ENCODE data around the gene LHX5. TPM values are rescaled to one million over a fixed set of nuclear protein-coding genes. Genes with fewer than 3 reads are reported as not detected.

Gene LHX5
- total RNA-seq, 4 donors from 2014 or later, result not detected

DNA sequence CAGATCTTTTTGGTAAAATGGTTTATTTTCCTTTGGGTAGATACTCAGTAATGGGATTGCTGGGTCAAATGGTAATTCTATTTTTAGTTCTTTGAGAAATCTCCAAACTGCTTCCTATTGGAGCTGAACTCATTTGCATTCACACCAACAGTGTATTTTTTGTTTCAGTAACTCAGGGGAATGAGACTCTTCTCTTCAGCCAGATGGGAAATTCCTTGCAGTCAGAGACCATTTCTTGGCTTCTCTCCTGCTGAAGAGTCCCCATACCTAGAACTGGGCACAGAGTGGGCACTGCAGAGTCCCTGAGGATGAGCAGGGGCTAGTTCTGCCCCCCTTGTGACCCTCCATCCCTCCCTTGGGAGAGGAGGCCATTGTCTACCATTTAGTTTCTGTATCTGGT is 38.7 kb downstream of the LHX5 start:
- TF ChIP-seq, protein P1, sequence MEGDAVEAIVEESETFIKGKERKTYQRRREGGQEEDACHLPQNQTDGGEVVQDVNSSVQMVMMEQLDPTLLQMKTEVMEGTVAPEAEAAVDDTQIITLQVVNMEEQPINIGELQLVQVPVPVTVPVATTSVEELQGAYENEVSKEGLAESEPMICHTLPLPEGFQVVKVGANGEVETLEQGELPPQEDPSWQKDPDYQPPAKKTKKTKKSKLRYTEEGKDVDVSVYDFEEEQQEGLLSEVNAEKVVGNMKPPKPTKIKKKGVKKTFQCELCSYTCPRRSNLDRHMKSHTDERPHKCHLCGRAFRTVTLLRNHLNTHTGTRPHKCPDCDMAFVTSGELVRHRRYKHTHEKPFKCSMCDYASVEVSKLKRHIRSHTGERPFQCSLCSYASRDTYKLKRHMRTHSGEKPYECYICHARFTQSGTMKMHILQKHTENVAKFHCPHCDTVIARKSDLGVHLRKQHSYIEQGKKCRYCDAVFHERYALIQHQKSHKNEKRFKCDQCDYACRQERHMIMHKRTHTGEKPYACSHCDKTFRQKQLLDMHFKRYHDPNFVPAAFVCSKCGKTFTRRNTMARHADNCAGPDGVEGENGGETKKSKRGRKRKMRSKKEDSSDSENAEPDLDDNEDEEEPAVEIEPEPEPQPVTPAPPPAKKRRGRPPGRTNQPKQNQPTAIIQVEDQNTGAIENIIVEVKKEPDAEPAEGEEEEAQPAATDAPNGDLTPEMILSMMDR (IDR thresholded peaks at IDR 0.05), result no peak
- ATAC-seq (ENCODE audit: low FRiP score) (no peak), DNase-seq (ENCODE audit: low spot score) (no peak)

DNA sequence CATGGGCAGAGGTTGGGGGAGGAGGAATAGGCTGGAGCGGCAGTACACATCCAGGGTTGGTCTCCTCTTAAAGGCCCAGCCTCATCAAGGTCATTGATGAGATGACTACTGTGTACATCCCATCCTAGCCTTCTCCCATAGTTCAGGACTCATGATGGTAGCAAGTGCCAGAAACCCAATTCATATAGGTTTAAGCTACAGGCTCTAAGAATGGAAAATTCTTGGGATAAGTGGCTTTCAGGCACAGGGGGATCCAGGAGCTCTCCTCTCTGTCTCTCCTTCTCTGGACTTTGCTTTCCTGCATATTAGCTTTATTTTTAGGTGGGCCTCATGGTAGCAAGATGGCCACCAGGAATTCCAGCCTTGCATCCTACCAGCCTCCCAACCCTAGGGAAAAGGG is 43.2 kb downstream of the LHX5 start:
- TF ChIP-seq, protein P1 (IDR thresholded peaks at IDR 0.05), result no peak
- no peak for DNase-seq (ENCODE audit: low spot score)
- ATAC-seq (ENCODE audit: low FRiP score), result no peak

DNA sequence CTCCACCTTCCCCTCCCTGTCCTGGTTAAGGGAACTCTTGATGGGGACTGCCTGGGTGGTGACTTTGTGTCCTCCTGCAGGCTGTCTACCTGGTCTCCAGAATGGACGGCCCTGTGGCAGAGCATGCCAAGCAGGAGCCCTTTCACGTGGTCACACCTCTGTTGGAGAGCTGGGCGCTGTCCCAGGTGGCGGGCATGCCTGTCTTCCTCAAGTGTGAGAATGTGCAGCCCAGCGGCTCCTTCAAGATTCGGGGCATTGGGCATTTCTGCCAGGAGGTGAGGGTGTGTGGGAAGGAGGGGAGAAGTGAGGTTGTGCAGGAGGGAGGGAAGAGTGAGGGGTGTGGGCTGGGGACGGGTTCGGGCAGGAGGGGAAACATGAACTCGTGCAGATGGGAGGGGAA is 43.8 kb downstream of the LHX5 start:
- TF ChIP-seq, protein P1 (IDR thresholded peaks at IDR 0.05), result no peak
- no peak for ATAC-seq (ENCODE audit: low FRiP score)
- no peak for DNase-seq (ENCODE audit: low spot score)

DNA sequence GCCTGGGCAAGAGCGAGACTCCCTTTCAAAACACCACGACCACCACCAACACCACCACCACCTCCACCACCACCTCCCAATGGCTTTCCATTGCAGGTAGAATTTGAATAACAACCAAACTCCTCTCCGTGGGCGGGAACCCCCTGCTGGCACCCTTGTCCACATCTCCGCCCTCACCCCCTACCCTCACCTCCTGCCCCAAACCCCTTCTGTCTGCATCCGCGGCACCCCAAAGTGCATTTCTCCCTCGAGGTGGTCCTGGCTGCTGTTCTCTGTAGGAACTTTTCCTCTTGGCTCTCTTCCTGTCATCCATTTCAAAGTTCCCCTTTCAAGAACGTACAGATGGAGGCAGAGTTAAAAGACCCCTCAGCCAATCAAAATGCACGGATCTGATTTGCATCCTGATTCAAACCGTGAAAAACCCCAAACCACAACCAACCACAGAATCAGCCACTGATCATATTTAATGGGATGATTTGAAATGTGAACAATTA is 45.7 kb downstream of the LHX5 start:
- TF ChIP-seq, protein P1 (IDR thresholded peaks at IDR 0.05), result no peak
- DNase-seq (ENCODE audit: low spot score) (no peak), ATAC-seq (ENCODE audit: low FRiP score) (no peak)

DNA sequence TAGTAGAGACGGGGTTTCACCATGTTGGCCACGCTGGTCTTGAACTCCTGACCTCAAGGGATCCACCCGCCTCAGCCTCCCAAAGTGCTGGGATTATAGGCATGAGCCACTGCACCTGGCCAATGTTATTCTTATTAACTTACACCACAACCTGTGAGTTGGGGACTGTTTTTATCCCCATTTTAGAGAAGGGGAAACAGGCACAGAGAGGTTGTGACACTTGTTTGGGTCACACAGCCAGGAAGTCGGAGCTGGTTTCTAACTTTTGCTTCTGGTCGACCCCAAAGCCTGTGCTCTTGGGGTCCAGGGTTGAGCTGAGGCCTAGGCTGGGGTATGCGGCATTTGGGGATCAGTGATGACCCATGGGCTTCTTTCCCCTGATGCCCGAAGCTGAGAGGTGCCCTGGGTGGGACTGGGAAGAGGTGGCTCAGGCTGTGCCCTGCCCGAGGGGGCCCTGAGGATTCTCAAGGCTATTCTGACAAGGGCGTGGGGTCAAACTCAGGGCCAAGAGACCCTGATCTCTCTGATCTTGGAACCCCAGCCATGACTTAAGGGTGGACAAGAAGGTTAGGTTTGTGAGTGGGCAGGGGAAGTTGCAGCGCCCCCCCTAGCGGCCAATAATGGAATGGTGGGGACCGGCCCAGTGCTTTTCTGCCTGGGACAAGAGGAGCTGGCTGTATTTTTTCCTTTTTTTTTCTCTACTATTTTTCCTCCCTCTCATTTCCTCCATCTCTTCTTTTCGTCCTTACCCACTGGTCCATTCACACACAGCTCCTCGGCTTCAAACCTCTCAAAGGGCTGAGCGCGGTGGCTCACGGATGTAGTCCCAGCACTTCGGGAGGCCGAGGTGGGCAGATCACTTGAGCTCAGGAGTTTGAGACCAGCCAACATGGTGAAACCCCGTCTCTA is 46.5 kb downstream of the LHX5 start:
- ATAC-seq (ENCODE audit: low FRiP score) (no peak), DNase-seq (ENCODE audit: low spot score) (peak; percentile 49)
- TF ChIP-seq, protein P1 (IDR thresholded peaks at IDR 0.05), result peak in 1 of 3 donors; percentile 50

DNA sequence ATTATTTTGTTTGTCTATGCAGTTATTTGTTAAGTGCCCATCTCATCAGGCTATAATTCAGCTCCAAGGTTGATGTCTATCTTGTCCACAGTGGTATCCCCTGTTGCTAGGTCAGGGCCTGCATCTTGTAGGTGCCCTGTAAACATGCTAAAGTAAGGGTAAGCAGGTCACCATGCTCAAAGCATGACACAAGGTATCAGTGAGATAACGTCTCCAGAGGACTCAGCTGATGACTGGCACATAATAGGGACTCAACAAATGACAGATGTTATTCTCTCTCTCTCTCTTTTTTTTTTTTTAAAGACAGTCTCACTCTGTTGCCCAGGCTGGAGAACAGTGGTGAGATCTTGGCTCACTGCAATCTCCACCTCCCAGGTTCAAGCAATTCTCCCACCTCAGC is 47.2 kb downstream of the LHX5 start:
- DNase-seq (ENCODE audit: low spot score) (no peak), ATAC-seq (ENCODE audit: low FRiP score) (no peak)
- TF ChIP-seq, protein P1 (IDR thresholded peaks at IDR 0.05), result no peak
